Ascending aorta (tissue), 2 donors: Measurements from ENCODE around the gene SMARCAD1. TPM values are rescaled to one million over a fixed set of nuclear protein-coding genes. Genes with fewer than 3 reads are reported as not detected.

Experiments used
- DNase-seq, 2 donors: peaks; one replicate each; pipeline ENCODE4 v3.0.0-alpha.2; 2019; ENCODE audit warnings: low spot score in 2 of 2
- H3K27ac ChIP-seq, 2 donors: fragments of 200-600 bp; sonication (generic); one replicate each; pipeline ENCODE4 v1.5.1; 2016 to 2017; ENCODE audit warnings: mild to moderate bottlenecking in 1 of 2
- H3K27me3 ChIP-seq: fragments of 200-600 bp; sonication (generic); one replicate; pipeline ENCODE4 v1.5.1; 2017
- H3K36me3 ChIP-seq, 2 donors: fragments of 200-600 bp; sonication (generic); one replicate each; pipeline ENCODE4 v1.5.1; 2016
- H3K4me1 ChIP-seq, 2 donors: fragments of 200-600 bp; sonication (generic); one replicate each; pipeline ENCODE4 v1.5.1; 2016 to 2017; ENCODE audit warnings: mild to moderate bottlenecking in 1 of 2
- H3K4me3 ChIP-seq, 2 donors: fragments of 200-600 bp; sonication (generic); one replicate each; pipeline ENCODE4 v1.5.1; 2016 to 2017; ENCODE audit warnings: mild to moderate bottlenecking in 1 of 2
- H3K9me3 ChIP-seq, 2 donors: fragments of 200-600 bp; sonication (generic); one replicate each; pipeline ENCODE4 v1.5.1; 2016
- CTCF ChIP-seq, 3 experiments: fragments of 200-600 bp in 2 of 3; fragments of 450-650 bp in 1 of 3; sonication (generic) in 2 of 3; IDR thresholded peaks; one replicate each; pipeline ENCODE4 v1.5.1; 2016 to 2019; ENCODE audit warnings: antibody characterized with exemption in 3 of 3, mild to moderate bottlenecking in 1 of 3, moderate library complexity in 1 of 3
- intact Hi-C: fragments of 100-400 bp; cut with DNase I; formaldehyde crosslinking; loops from one replicate; pipeline ENCODE4 v1.15.1; 2023
- total RNA-seq: library from RNA; depleted of rRNA; stranded (reverse); fragments of >200 nt; gene quantifications from one replicate; pipeline ENCODE4 v1.1.0, GENCODE V29; 2016

SMARCAD1 gene
- total RNA-seq, 1 donor from 2014 or later, result 3.3 TPM

- no peak for DNase-seq
- intact Hi-C loops, result no loop called here
- no peak overlapping the region for H3K4me3 ChIP-seq
- no peaks in the 10 kb centered on the region for H3K4me1 ChIP-seq
- peaks cover 0 to 5% of the 10 kb centered on the region in 2 donors for H3K36me3 ChIP-seq
- no peaks in the 10 kb centered on the region for H3K27me3 ChIP-seq
- no peak overlapping the region for H3K27ac ChIP-seq
- H3K9me3 ChIP-seq, result no peaks in the 10 kb centered on the region
- TF ChIP-seq CTCF (IDR thresholded peaks at IDR 0.05), result no peak
Observed at GRCh38 chr4:94228493-94229216, 21.0 kb downstream of the SMARCAD1 start.

- Histone ChIP-seq H3K9me3 (no peaks in the 10 kb centered on the region), H3K27ac (no peak overlapping the region), H3K36me3 (peaks cover 5 to 7% of the 10 kb centered on the region in 2 donors), H3K4me1 (no peaks in the 10 kb centered on the region), H3K4me3 (no peak overlapping the region), H3K27me3 (no peaks in the 10 kb centered on the region)
- DNase-seq, result no peak
- intact Hi-C loops, result no loop called here
- no peak for TF ChIP-seq CTCF (IDR thresholded peaks at IDR 0.05)
Observed at GRCh38 chr4:94232519-94232918, 24.9 kb downstream of the SMARCAD1 start.

DNA sequence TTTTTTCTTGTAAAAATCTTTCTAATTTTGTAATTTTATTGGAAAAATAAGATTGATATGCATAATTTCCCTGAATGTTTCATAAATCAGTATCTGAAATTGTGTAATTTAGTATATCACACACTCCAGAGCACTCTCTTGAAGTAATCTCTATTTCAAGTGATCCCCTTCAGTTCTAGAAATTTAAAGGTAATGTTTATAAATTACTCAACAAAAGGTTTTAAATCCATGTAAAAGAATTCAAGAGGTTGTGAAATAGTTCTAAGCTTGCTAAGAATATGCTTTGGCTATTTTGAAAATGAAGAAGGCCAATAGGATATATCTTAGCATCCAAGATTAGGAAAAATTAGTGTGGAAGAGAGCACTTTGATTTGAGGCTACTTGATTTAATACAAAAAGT is 28.2 kb downstream of the SMARCAD1 start:
- H3K4me1 ChIP-seq, result no peaks in the 10 kb centered on the region
- no peak overlapping the region for H3K4me3 ChIP-seq
- peaks cover 5 to 15% of the 10 kb centered on the region in 2 donors for H3K36me3 ChIP-seq
- TF ChIP-seq CTCF (IDR thresholded peaks at IDR 0.05), result no peak
- intact Hi-C loops, result no loop called here
- DNase-seq, result no peak
- H3K27ac ChIP-seq, result no peak overlapping the region
- H3K27me3 ChIP-seq, result no peaks in the 10 kb centered on the region
- H3K9me3 ChIP-seq, result no peaks in the 10 kb centered on the region

DNA sequence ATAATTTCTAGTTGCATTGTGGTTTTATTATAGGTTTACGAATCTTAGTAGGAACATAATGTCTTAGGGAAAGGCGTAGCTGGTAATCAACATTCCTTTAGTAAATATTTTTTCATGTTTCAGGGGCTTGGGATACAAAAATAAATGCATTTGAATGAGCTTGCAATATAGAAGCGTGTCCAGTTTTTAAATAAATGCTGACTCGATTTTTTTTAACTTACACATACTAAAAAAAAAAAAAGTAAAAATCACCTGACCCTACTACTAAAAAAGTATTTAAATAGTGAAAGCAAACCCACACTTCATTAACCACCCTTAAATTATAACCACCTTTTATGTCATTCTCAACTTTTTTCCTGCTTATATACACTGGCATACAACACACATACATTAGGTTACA is 29.6 kb downstream of the SMARCAD1 start:
- H3K27ac ChIP-seq, result no peak overlapping the region
- intact Hi-C loops, result no loop called here
- no peak overlapping the region for H3K4me3 ChIP-seq
- H3K9me3 ChIP-seq, result no peaks in the 10 kb centered on the region
- no peak for TF ChIP-seq CTCF (IDR thresholded peaks at IDR 0.05)
- peaks cover 5 to 28% of the 10 kb centered on the region in 2 donors for H3K36me3 ChIP-seq
- H3K4me1 ChIP-seq, result no peaks in the 10 kb centered on the region
- H3K27me3 ChIP-seq, result no peaks in the 10 kb centered on the region
- no peak for DNase-seq

DNA sequence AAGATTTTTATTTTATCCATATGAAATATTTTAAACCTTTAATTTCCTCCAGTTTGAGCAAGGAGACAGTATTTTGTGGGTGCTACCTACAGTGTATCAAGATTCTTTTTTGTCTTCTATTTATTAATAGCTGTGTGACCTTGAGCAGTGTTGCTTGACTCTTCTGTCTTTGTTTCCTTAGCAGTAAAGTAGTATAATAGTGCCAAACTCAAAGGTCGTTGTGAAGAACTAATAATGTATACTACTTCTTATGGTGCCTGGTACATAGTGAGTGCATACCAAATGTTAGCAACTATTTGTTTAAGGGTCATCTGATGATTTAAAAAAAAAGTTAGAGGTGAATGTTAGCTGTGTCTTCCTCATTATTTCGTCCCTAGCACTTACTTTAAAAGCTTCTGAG is 30.5 kb downstream of the SMARCAD1 start:
- Histone ChIP-seq H3K4me3 (no peak overlapping the region), H3K9me3 (no peaks in the 10 kb centered on the region), H3K27me3 (no peaks in the 10 kb centered on the region), H3K36me3 (peaks cover 5 to 36% of the 10 kb centered on the region in 2 donors), H3K27ac (no peak overlapping the region), H3K4me1 (no peaks in the 10 kb centered on the region)
- DNase-seq, result no peak
- TF ChIP-seq CTCF (IDR thresholded peaks at IDR 0.05), result no peak
- intact Hi-C loops, result no loop called here
